Transverse colon (tissue), 4 donors: Measurements from ENCODE around the gene PSG2. TPM values are rescaled to one million over a fixed set of nuclear protein-coding genes. Genes with fewer than 3 reads are reported as not detected.
"Not testable (repeated sequence)": the region's sequence is repeated elsewhere in the genome, so short reads cannot be mapped to it uniquely, and the experiment has no call there.

ENCODE experiments used
- DNase-seq: peaks from one replicate; pipeline ENCODE4 v3.0.0-alpha.2; 2019
- H3K27ac ChIP-seq, 4 donors: fragments of 200-600 bp; sonication (generic); 2 replicates each; pipeline ENCODE4 v1.5.1; 2016 to 2018; ENCODE audit warnings: inconsistent platforms in 4 of 4
- H3K27me3 ChIP-seq: fragments of 200-600 bp; sonication (generic); 2 replicates; pipeline ENCODE4 v1.5.1; 2017; ENCODE audit warnings: inconsistent platforms
- H3K36me3 ChIP-seq, 4 donors: fragments of 200-600 bp; sonication (generic); 2 replicates each; pipeline ENCODE4 v1.5.1; 2017 to 2019; ENCODE audit warnings: inconsistent platforms in 4 of 4
- H3K4me1 ChIP-seq, 4 donors: fragments of 200-600 bp; sonication (generic); 2 replicates each; pipeline ENCODE4 v1.5.1; 2017 to 2020; ENCODE audit warnings: inconsistent platforms in 4 of 4
- H3K4me3 ChIP-seq, 4 donors: fragments of 200-600 bp; sonication (generic); 1 replicate in 1 of 4; 2 replicates in 3 of 4; pipeline versions ENCODE4 v1.5.1 to v1.6.1; 2017 to 2019; ENCODE audit warnings: inconsistent platforms in 4 of 4
- H3K9me3 ChIP-seq, 2 donors: fragments of 200-600 bp; sonication (generic); 2 replicates each; pipeline ENCODE4 v1.5.1; 2017 to 2019; ENCODE audit warnings: inconsistent platforms in 2 of 2
- EP300 ChIP-seq: sonication (generic); formaldehyde crosslinking; IDR thresholded peaks from one replicate; pipeline ENCODE4 v1.6.1; 2017; ENCODE audit warnings: antibody characterized with exemption, low read depth
- POLR2A ChIP-seq: fragments of 450-650 bp; IDR thresholded peaks from one replicate; pipeline ENCODE4 v1.6.1; 2016; ENCODE audit warnings: antibody characterized with exemption, mild to moderate bottlenecking, moderate library complexity
- POLR2AphosphoS5 ChIP-seq, 3 donors: sonication (generic); formaldehyde crosslinking; IDR thresholded peaks; one replicate each; pipeline ENCODE4 v1.6.1; 2016; ENCODE audit warnings: antibody characterized with exemption in 3 of 3
- WGBS, 2 donors: methylation state at CpG; one replicate each; pipeline ENCODE4 v1.1.5; 2018; ENCODE audit warnings: low coverage in 1 of 2; 5-methylcytosine and 5-hydroxymethylcytosine counted together
- in situ Hi-C, 4 donors: fragments of 200-750 bp; cut with MboI; loops; one replicate each; pipeline versions ENCODE4 v1.15.0 to v1.15.1; 2017; ENCODE audit warnings: low sequenced_read_pairs in 3 of 4, low pct_ligation_motif_present in 1 of 4, low pct_unique_long_range_greater_than_20kb in 1 of 4
- intact Hi-C: fragments of 100-400 bp; cut with DNase I; formaldehyde crosslinking; loops from one replicate; pipeline ENCODE4 v1.15.1; 2023; ENCODE audit warnings: low total_unique reads
- total RNA-seq, 4 donors: library from RNA; depleted of rRNA; stranded (reverse); fragments of >200 nt; gene quantifications; one replicate each; pipeline ENCODE4 v1.1.0, GENCODE V29; 2016
- TF ChIP-seq, protein P1 (sequence below), 5 experiments: fragments of 200-600 bp in 3 of 5; fragments of 450-650 bp in 2 of 5; sonication (generic) in 3 of 5; IDR thresholded peaks; 1 replicate in 2 of 5; 2 replicates in 3 of 5; pipeline ENCODE4 v1.5.1; 2016 to 2017; ENCODE audit warnings: antibody characterized with exemption in 5 of 5, inconsistent platforms in 3 of 5, mild to moderate bottlenecking in 2 of 5, moderate library complexity in 1 of 5

Gene PSG2
- total RNA-seq: not detected

DNA sequence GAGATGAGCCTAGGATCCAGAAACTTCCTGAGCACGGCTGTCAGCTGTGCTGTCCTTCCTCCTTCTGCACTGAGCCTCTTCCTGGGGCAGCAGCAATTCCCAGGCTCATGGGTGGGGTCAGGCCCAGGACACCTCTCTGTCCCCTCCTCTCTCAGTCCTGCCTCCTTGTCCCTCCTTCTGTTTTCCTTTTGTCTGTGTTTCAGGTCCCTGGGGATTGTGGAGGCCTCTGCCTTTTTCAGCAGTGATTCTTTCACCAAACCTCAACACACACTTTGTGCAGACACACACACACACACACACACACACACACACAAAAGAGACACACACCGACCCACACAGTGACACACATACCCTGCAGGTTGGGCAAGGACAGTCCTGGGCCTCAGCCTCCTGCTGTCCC, at the start of gene PSG2:
PSG2 (minus strand) TSS at position 101 of the 400 bp plus-strand sequence. CDS start 132 bp downstream, outside the sequence.
- H3K27me3 ChIP-seq, H3K36me3 ChIP-seq, intact Hi-C loops, H3K4me3 ChIP-seq, H3K27ac ChIP-seq, H3K4me1 ChIP-seq, in situ Hi-C loops, H3K9me3 ChIP-seq, DNase-seq: not testable (repeated sequence)
- 57 to 61% methylated on average over 1 to 2 of the region's 2 CpGs for WGBS, 2 donors

DNA sequence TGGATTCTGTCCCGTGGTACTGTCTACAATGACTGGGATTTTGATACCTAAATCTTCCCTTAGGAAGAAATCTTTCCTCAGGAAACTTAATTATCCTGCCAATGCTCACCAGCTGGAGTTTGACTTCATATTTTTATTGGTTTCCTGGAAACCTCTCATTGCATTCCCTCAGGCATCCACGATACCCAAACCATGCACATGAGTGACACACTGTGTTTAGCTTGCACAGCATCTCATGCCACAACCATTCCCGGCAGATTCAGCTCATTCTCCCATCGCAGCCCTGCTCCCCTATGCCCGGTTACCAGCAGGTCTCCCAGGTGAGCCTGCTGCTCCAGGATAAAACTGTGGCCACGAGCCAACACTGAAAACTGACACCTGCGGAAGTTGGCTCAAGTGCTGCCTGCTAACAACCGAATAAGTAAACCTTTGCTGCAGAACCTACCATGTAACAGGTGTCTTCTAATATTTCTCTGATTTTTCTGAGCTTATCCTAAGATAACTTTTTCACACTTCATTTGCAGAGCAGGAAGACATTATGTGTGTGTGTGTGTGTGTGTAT, 48.9 kb upstream of the PSG2 start:
- H3K27ac ChIP-seq, H3K4me3 ChIP-seq, in situ Hi-C loops, H3K9me3 ChIP-seq, intact Hi-C loops, H3K4me1 ChIP-seq, H3K27me3 ChIP-seq, DNase-seq, H3K36me3 ChIP-seq: not testable (repeated sequence)
- 49 to 55% methylated on average over 5 to 8 of the region's 8 CpGs for WGBS, 2 donors

DNA sequence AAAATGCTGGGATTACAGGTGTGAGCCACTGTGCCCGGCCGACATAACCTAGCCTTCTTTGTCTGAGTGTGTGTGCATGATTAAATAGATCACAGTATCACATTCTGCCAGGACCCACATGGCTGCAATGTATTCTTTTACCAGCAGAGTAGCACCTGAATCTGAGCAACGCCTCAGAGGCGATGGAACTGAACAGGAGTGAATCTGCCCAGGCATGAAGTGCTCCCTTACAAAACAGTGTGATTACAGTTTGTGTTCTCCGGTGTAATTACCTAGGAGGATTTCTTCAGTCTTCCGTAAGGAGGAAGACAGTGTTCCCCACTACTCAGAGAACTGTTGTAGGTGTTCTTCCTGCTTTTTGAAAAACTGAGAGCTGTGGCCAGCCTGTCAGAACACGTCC, 46.7 kb upstream of the PSG2 start:
- 87% methylated on average over 7 of the region's 7 CpGs; no CpG with 5 or more reads in 1 of the 2 donors for WGBS, 2 donors
- DNase-seq, in situ Hi-C loops, intact Hi-C loops, H3K4me3 ChIP-seq, H3K27me3 ChIP-seq, H3K9me3 ChIP-seq, H3K36me3 ChIP-seq, H3K4me1 ChIP-seq, H3K27ac ChIP-seq: not testable (repeated sequence)

DNA sequence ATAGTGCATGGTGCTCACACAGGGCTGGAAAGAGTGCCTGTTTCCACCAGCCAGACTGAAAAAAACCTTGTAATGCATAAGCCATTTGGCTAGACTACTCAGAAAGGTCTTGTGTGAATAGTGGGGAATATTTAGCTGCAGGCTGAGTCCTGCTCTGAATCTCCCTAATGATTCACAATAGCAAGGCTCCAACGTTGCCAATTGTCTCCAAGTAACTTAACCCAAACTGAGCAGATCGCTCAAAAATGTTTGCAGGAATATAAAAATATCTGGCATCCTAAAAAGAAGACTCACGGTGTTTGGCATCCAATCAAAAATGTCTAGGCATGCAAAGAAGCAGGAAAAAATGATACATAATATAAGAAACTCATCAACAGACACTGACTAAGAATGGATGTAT, 44.8 kb upstream of the PSG2 start:
- intact Hi-C loops, H3K27me3 ChIP-seq, DNase-seq, in situ Hi-C loops, H3K27ac ChIP-seq, H3K36me3 ChIP-seq, H3K4me3 ChIP-seq, H3K9me3 ChIP-seq, H3K4me1 ChIP-seq: not testable (repeated sequence)
- 49 to 53% methylated on average over 3 of the region's 3 CpGs for WGBS, 2 donors

DNA sequence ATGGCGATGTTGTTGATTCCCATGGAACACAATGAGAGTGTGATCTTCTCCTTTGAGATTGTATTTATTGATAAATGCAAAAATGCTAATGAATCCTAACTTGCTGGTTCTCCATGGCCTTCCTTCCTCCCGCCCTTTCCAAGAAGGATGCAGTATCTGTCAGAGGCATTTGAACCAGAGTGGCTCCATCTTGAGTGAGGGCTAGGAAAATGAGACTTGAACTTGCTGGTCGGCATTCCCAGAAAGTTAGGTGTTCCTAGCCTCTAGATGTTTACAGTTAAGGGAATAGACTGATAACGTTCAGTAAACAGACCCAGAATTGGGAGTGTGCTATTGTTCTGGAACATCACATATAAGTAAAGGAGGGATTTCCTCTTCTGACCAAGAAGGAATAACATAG, 44.2 kb upstream of the PSG2 start:
- no peaks in the 10 kb centered on the region for H3K27me3 ChIP-seq
- in situ Hi-C loops: no loop called here
- no peak for DNase-seq
- WGBS, 2 donors: 69% methylated on average over 4 of the region's 4 CpGs
- H3K4me3 ChIP-seq: no peak overlapping the region
- intact Hi-C loops: no loop called here
- no peak overlapping the region for H3K27ac ChIP-seq
- TF ChIP-seq, protein P1, sequence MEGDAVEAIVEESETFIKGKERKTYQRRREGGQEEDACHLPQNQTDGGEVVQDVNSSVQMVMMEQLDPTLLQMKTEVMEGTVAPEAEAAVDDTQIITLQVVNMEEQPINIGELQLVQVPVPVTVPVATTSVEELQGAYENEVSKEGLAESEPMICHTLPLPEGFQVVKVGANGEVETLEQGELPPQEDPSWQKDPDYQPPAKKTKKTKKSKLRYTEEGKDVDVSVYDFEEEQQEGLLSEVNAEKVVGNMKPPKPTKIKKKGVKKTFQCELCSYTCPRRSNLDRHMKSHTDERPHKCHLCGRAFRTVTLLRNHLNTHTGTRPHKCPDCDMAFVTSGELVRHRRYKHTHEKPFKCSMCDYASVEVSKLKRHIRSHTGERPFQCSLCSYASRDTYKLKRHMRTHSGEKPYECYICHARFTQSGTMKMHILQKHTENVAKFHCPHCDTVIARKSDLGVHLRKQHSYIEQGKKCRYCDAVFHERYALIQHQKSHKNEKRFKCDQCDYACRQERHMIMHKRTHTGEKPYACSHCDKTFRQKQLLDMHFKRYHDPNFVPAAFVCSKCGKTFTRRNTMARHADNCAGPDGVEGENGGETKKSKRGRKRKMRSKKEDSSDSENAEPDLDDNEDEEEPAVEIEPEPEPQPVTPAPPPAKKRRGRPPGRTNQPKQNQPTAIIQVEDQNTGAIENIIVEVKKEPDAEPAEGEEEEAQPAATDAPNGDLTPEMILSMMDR (IDR thresholded peaks at IDR 0.05): no peak
- TF ChIP-seq POLR2A (no peak), EP300 (no peak), POLR2AphosphoS5 (IDR thresholded peaks at IDR 0.05) (no peak)
- no peaks in the 10 kb centered on the region for H3K36me3 ChIP-seq
- H3K9me3 ChIP-seq: no peaks in the 10 kb centered on the region
- no peaks in the 10 kb centered on the region for H3K4me1 ChIP-seq

DNA sequence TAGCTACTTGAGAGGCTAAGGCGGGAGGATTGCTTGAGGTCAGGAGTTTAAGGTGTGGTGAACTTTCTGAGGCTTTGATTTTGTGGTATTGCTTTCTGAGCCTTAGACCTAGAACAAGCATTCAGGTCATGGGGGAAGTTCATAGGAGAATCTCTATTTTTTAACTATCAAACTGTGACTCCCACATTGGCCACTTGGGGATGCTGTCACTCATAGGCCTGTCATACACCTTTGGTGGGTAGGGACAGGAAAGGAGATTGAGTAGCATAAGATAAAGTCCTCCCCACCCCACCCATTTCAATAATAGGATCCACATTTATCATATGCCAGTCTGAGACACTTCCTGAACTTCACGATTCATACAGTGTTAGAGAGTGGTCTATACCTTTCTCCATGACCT, 41.9 kb upstream of the PSG2 start:
- 71 to 75% methylated on average over 2 of the region's 2 CpGs for WGBS, 2 donors
- Histone ChIP-seq H3K4me1 (no peaks in the 10 kb centered on the region), H3K27me3 (no peaks in the 10 kb centered on the region), H3K4me3 (no peak overlapping the region), H3K36me3 (no peaks in the 10 kb centered on the region), H3K27ac (no peak overlapping the region), H3K9me3 (no peaks in the 10 kb centered on the region)
- TF ChIP-seq EP300 (no peak), POLR2A (no peak), POLR2AphosphoS5 (IDR thresholded peaks at IDR 0.05) (no peak)
- TF ChIP-seq, protein P1 (IDR thresholded peaks at IDR 0.05): no peak
- no peak for DNase-seq
- in situ Hi-C loops (no loop called here), intact Hi-C loops (no loop called here)

DNA sequence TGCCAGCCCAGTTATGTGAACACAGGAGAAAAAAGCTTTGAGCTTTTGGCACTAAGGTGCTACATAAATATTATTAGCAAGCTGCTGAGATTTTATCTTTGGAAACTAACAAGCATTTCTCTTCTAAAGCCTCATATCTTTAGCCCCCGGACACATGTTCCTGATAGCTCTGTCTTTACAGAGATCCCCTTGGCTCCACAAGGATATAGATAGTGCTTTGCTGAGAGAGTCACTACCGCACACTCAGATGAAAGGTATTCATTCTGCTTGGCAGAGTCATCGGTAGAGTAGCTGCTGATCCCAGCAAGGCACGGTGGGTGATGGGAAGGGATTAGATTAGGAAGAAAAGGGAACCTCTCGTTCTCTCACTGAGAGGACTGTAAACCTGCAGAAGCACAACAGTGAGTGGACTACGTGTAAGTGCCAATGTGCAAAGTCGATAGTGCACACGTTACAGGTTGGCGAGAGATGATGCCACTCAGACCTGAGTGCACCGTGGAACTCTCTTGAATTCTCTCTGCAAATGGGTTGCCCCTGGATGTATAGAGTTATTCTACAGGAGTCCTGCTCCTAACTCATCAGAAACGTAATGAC, 38.0 kb upstream of the PSG2 start:
- in situ Hi-C loops: not testable (repeated sequence)

DNA sequence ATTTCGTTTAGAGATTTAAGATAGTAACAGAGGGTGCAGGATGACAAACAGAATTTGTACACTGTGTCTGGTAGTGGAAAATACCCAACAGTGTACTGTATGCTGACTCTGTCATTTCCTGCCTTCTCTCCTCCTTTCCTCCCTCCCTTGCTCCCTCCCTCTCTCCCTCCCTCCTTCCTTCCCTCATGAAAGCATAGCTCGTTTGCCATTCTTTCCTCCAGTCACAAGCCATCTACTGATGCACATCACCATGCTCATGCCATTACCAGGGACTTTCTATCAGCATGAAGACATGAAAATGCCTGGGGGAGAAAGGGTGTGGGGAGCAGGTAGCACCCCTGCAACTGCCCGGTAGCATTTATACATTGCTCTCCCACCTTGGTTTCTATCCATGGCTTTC, 37.0 kb upstream of the PSG2 start:
- WGBS, 2 donors: 72 to 75% methylated on average over 2 to 3 of the region's 3 CpGs
- intact Hi-C loops, in situ Hi-C loops, DNase-seq, H3K4me1 ChIP-seq, H3K9me3 ChIP-seq, H3K27ac ChIP-seq, H3K36me3 ChIP-seq, H3K27me3 ChIP-seq, H3K4me3 ChIP-seq: not testable (repeated sequence)

More for the DNA sequence above, 38.0 kb upstream of the PSG2 start:
- H3K9me3 ChIP-seq, intact Hi-C loops, H3K4me1 ChIP-seq, H3K27me3 ChIP-seq, H3K4me3 ChIP-seq, H3K36me3 ChIP-seq, H3K27ac ChIP-seq, DNase-seq: not testable (repeated sequence)
- WGBS, 2 donors: 82 to 84% methylated on average over 9 to 11 of the region's 11 CpGs

DNA sequence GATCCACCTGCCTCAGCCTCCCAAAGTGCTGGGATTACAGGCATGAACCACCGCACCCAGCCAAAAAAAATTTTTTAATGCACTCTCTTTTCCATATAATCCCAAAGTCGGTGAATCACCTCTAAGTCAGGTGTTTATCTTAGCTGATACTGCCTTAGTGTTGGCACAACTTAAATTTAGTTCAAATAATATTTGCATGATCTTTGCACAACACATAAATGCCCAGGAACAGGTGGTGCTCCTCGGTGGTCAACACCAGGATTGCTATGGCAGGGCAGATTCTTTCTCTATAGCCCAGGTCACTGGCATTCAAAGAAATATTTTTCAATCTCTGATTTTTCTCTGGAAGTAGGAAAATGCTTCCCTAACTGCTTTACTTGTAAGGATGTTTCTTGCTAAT, 33.9 kb upstream of the PSG2 start:
- 79 to 80% methylated on average over 2 to 3 of the region's 3 CpGs for WGBS, 2 donors
- intact Hi-C loops, H3K27me3 ChIP-seq, H3K27ac ChIP-seq, H3K4me3 ChIP-seq, H3K4me1 ChIP-seq, H3K9me3 ChIP-seq, H3K36me3 ChIP-seq, DNase-seq, in situ Hi-C loops: not testable (repeated sequence)
